Smooth muscle cell (in vitro differentiated cells): Measurements from ENCODE around the gene NLGN1. TPM values are rescaled to one million over a fixed set of nuclear protein-coding genes. Genes with fewer than 3 reads are reported as not detected.

Experiments
- DNase-seq: peaks from one replicate; lab custom pipeline; 2025; ENCODE audit not compliant: unreplicated experiment; lab: John Stamatoyannopoulos, UW
- H2AFZ ChIP-seq: fragments of 200-600 bp; sonication (generic); 2 replicates; pipeline ENCODE4 v1.6.0; 2016; ENCODE audit warnings: antibody characterized with exemption, low read depth, mild to moderate bottlenecking
- H3F3A ChIP-seq: fragments of 200-600 bp; sonication (generic); 2 replicates; pipeline ENCODE4 v1.6.0; 2017; ENCODE audit warnings: antibody characterized with exemption, low read depth
- H3K27ac ChIP-seq: fragments of 200-600 bp; sonication (generic); 2 replicates; pipeline ENCODE4 v1.5.1; 2016; ENCODE audit warnings: low read depth, mild to moderate bottlenecking
- H3K27me3 ChIP-seq: fragments of 200-600 bp; sonication (generic); 2 replicates; pipeline ENCODE4 v1.6.1; 2016; ENCODE audit warnings: low read depth, mild to moderate bottlenecking
- H3K36me3 ChIP-seq: fragments of 200-600 bp; sonication (generic); 2 replicates; pipeline ENCODE4 v1.5.1; 2016; ENCODE audit warnings: low read depth
- H3K4me1 ChIP-seq: fragments of 200-600 bp; sonication (generic); 2 replicates; pipeline ENCODE4 v1.5.1; 2016; ENCODE audit warnings: low read depth
- H3K4me2 ChIP-seq: fragments of 200-600 bp; sonication (generic); 2 replicates; pipeline ENCODE4 v1.6.0; 2016; ENCODE audit warnings: mild to moderate bottlenecking
- H3K4me3 ChIP-seq: fragments of 200-600 bp; sonication (generic); 2 replicates; pipeline ENCODE4 v1.5.1; 2016; ENCODE audit warnings: mild to moderate bottlenecking
- H3K79me2 ChIP-seq: fragments of 200-600 bp; sonication (generic); 2 replicates; pipeline ENCODE4 v1.6.0; 2016; ENCODE audit warnings: low read depth, mild to moderate bottlenecking
- H3K9ac ChIP-seq: fragments of 200-600 bp; sonication (generic); 2 replicates; pipeline ENCODE4 v1.6.0; 2016; ENCODE audit warnings: low read depth
- H3K9me3 ChIP-seq: fragments of 200-600 bp; sonication (generic); replicated peaks from 2 replicates; pipeline ENCODE4 v1.5.1; 2016; ENCODE audit warnings: low read depth
- H4K20me1 ChIP-seq: fragments of 200-600 bp; sonication (generic); 2 replicates; pipeline ENCODE4 v1.6.0; 2016; ENCODE audit warnings: low read depth
- WGBS: methylation state at CpG from one replicate; pipeline ENCODE4 v1.1.7; 2016; ENCODE audit warnings: low lambda C conversion rate; 5-methylcytosine and 5-hydroxymethylcytosine counted together
- polyA plus RNA-seq: library from polyadenylated mRNA; unstranded; fragments of >200 nt; fragmentation: Nextera tagmentation; extraction: Ambion mirVana; gene quantifications from 2 replicates; pipeline ENCODE4 v1.2.1, GENCODE V29; 2016
- total RNA-seq: library from RNA; depleted of rRNA; stranded (reverse); fragments of >200 nt; gene quantifications from 2 replicates; pipeline ENCODE4 v1.2.3, GENCODE V29; 2014
- TF ChIP-seq, protein P1 (sequence below): fragments of 200-600 bp; sonication (generic); IDR thresholded peaks from 2 replicates; pipeline ENCODE4 v1.5.1; 2017; ENCODE audit warnings: borderline replicate concordance, mild to moderate bottlenecking, antibody characterized with exemption; ENCODE audit not compliant: insufficient read depth, poor library complexity, severe bottlenecking

NLGN1 gene
- total and polyA plus RNA-seq, 2 experiments from 2014 or later, result 0.04 TPM; not detected in 1

DNA sequence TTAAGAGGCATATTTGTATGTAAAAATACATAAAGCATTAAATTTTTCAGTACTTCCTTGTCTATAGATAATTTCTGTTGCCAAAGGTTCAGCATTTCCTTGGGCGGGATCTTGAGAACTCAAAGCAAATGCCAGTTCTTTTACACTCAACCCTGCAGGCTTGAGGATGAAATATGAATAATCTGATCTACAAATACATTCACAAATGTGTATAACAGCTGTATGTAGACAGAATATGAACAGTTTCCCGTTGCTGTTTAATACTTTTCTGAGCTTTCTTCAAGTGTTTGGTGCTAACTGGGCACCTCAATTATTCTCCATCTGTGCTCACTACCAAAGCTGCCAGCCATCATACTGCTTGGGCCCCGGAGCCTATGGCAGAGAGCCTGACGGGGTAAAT lies 661.3 kb downstream of the NLGN1 start:
- DNase-seq, result no peak
- H3K36me3 ChIP-seq, result no peaks in the 10 kb centered on the region
- no peaks in the 10 kb centered on the region for H3K4me1 ChIP-seq
- no peak overlapping the region for H3K27ac ChIP-seq
- H3K4me3 ChIP-seq, result no peak overlapping the region
- TF ChIP-seq, protein P1, sequence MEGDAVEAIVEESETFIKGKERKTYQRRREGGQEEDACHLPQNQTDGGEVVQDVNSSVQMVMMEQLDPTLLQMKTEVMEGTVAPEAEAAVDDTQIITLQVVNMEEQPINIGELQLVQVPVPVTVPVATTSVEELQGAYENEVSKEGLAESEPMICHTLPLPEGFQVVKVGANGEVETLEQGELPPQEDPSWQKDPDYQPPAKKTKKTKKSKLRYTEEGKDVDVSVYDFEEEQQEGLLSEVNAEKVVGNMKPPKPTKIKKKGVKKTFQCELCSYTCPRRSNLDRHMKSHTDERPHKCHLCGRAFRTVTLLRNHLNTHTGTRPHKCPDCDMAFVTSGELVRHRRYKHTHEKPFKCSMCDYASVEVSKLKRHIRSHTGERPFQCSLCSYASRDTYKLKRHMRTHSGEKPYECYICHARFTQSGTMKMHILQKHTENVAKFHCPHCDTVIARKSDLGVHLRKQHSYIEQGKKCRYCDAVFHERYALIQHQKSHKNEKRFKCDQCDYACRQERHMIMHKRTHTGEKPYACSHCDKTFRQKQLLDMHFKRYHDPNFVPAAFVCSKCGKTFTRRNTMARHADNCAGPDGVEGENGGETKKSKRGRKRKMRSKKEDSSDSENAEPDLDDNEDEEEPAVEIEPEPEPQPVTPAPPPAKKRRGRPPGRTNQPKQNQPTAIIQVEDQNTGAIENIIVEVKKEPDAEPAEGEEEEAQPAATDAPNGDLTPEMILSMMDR, result no peak
- no peaks in the 10 kb centered on the region for H3F3A ChIP-seq
- H2AFZ ChIP-seq, result no peak overlapping the region
- WGBS, result 88% methylated on average over 4 of the region's 4 CpGs
- H3K9ac ChIP-seq, result no peak overlapping the region
- H4K20me1 ChIP-seq, result no peaks in the 10 kb centered on the region
- no peak overlapping the region for H3K4me2 ChIP-seq
- H3K27me3 ChIP-seq, result no peaks in the 10 kb centered on the region
- no peaks in the 10 kb centered on the region for H3K79me2 ChIP-seq
- no peaks in the 10 kb centered on the region for H3K9me3 ChIP-seq

DNA sequence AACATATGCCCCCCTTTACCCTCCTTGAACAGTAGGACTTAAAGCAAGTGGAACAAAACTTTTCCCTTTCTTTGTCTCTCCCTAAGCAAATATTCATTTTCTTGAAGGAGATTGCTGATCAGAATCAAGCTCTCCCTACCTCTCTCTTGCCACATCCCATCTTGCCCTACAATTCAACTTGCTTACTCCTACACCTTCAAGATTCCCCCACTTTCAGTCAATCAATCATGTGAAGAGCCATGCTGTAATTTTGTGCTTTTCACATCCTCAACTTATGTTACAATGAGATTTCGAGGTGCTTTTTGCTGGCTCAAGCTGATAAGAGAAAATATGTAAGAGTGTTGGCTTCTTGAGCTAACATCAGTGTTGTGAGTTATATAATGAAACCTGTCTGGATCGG lies 662.9 kb downstream of the NLGN1 start:
- Histone ChIP-seq H3K4me2 (no peak overlapping the region), H3F3A (no peaks in the 10 kb centered on the region), H3K4me3 (no peak overlapping the region), H3K9me3 (no peaks in the 10 kb centered on the region), H3K4me1 (no peaks in the 10 kb centered on the region), H3K36me3 (no peaks in the 10 kb centered on the region), H3K79me2 (no peaks in the 10 kb centered on the region), H3K27me3 (no peaks in the 10 kb centered on the region), H3K27ac (no peak overlapping the region), H2AFZ (no peak overlapping the region), H3K9ac (no peak overlapping the region), H4K20me1 (no peaks in the 10 kb centered on the region)
- no peak for DNase-seq
- 89% methylated on average over 2 of the region's 2 CpGs for WGBS
- TF ChIP-seq, protein P1, result no peak

DNA sequence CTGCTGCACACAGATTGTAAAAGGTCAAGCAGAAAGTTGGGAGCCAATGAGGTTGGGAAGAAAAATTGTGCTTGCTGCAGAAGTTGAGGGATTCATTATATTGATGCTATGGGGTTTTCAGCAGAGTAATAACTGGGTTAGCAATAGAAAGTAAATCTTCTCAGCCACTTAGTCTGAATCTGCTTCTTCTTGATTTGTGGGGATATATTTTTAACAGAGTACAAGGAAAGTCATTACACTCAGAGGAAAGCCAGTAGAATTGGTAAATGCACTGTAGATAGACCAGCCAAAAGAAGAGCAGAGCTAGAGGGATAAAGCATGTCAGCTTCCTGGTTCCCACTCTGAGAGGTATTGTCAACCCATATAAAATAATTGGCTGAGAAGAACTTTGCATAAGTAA lies 663.6 kb downstream of the NLGN1 start:
- Histone ChIP-seq H4K20me1 (no peaks in the 10 kb centered on the region), H3K4me1 (no peaks in the 10 kb centered on the region), H3K27ac (no peak overlapping the region), H2AFZ (no peak overlapping the region), H3K36me3 (no peaks in the 10 kb centered on the region), H3K79me2 (no peaks in the 10 kb centered on the region), H3K27me3 (no peaks in the 10 kb centered on the region), H3K4me2 (no peak overlapping the region), H3K9me3 (no peaks in the 10 kb centered on the region), H3K4me3 (no peak overlapping the region), H3K9ac (no peak overlapping the region), H3F3A (no peaks in the 10 kb centered on the region)
- DNase-seq, result no peak
- TF ChIP-seq, protein P1, result no peak

DNA sequence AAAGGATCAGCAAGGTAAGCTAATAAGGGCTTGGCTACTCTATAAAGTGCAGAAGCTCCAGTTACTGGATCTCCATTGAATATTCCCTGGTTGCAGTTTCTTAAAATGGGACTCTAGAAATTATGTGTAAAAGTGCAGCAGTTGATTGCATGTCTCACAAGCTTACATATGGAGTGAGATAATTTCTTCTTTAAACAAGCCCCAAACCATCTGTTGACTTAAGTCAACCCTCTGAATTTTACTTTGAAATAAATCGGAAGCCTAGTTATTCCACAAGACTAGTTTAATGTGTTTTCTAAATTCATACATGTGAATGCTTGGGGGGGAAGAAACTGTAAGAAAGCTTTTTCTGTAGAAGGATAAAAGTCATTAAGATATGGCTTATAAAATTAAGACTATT lies 664.2 kb downstream of the NLGN1 start:
- Histone ChIP-seq H3K27ac (no peak overlapping the region), H3K4me2 (no peak overlapping the region), H3K36me3 (no peaks in the 10 kb centered on the region), H4K20me1 (no peaks in the 10 kb centered on the region), H3K9me3 (no peaks in the 10 kb centered on the region), H3K4me3 (no peak overlapping the region), H3K9ac (no peak overlapping the region), H3K27me3 (no peaks in the 10 kb centered on the region), H3F3A (no peaks in the 10 kb centered on the region), H3K4me1 (no peaks in the 10 kb centered on the region), H3K79me2 (no peaks in the 10 kb centered on the region), H2AFZ (no peak overlapping the region)
- TF ChIP-seq, protein P1, result no peak
- WGBS, result 86% methylated on average over 1 of the region's 1 CpG
- no peak for DNase-seq
